ENCODE results near the gene TTC23. TPM values are rescaled to one million over a fixed set of nuclear protein-coding genes. Genes with fewer than 3 reads are reported as not detected.
A peak's percentile ranks its signal among the peaks of the same experiment; 100 is the strongest.

TTC23 gene
- total RNA-seq, 4 donors from 2014 or later: 12.1 to 27.7 (median 21.5) TPM

GRCh38 chr15:99172989-99173388, 76.4 kb downstream of the TTC23 start:
- H3K4me3 ChIP-seq: no peak overlapping the region
- peaks cover 0 to 71% (median 7%) of the 10 kb centered on the region in 3 donors for H3K36me3 ChIP-seq
- no peaks in the 10 kb centered on the region for H3K9me3 ChIP-seq
- intact Hi-C loops (cut with DNase I): no loop called here
- H3K27me3 ChIP-seq: no peaks in the 10 kb centered on the region
- no peak for DNase-seq
- 77 to 96% methylated on average over 3 of the region's 3 CpGs for WGBS, 2 donors
- peaks cover 0 to 28% (median 7%) of the 10 kb centered on the region in 3 donors for H3K4me1 ChIP-seq
- TF ChIP-seq POLR2A (IDR thresholded peaks at IDR 0.05): no peak
- no peak for TF ChIP-seq CTCF (IDR thresholded peaks at IDR 0.05)
- peak overlapping the region in 3 of 4 donors; percentile 87 to 90 (median 88) for H3K27ac ChIP-seq

DNA sequence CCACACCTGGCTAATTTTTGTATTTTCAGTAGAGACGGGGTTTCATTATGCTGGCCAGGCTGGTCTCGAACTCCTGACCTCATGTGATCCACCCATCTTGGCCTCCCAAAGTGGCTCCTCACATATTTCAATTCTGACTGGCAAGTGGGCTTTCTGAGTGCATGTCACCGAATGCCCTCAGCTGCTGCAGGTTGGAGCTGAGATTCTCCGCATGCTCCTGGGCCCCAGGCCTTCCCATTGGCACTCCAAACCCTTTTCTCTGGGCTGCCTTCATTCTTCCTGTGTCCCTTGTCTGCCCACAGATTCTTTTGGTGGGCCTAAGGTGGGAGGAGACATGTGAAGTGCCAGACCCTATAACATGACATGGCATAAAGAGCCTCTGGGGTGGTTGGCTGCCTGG, 77.2 kb downstream of the TTC23 start:
- Histone ChIP-seq H3K9me3 (no peaks in the 10 kb centered on the region), H3K27me3 (no peaks in the 10 kb centered on the region), H3K4me3 (no peak overlapping the region), H3K4me1 (peaks cover 0 to 19% (median 7%) of the 10 kb centered on the region in 3 donors), H3K27ac (peak overlapping the region in 3 of 4 donors; percentile 87 to 90 (median 88)), H3K36me3 (peaks cover 0 to 79% (median 7%) of the 10 kb centered on the region in 3 donors)
- intact Hi-C loops (cut with DNase I): no loop called here
- WGBS, 2 donors: 84 to 90% methylated on average over 4 of the region's 4 CpGs
- no peak for DNase-seq
- no peak for TF ChIP-seq POLR2A (IDR thresholded peaks at IDR 0.05)
- TF ChIP-seq CTCF (IDR thresholded peaks at IDR 0.05): no peak

DNA sequence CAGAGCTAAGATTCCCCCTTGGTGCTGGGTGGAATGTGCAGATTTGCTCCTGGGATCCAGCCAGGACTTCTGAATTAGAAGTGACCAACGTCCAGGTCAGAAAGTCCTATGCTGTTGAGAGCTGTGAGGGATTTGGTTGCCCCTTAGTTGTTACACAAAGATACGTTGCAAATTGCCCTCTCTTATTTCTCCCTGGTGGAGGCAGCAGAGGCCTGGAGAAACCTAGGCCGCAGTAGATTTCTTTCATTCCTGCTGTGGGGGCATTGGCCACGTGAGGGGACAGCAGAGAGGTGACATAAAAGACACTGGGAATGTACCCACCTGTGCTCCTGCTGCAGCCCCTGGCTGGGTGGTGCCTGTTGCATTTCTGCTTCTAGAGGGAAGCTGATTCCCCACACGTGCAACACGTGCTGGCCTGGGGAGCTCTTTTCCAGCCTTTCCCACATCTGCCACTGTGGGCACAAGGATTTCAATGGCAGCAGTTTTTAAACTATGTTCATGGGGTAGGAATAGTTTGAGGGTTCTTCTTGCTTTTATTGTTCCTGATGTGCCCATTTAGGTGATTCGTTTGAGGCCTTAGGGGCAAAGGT, 78.8 kb downstream of the TTC23 start:
- Histone ChIP-seq H3K27ac (peak overlapping the region; percentile 56 to 90 (median 88)), H3K9me3 (no peaks in the 10 kb centered on the region), H3K4me3 (no peak overlapping the region), H3K4me1 (peaks cover 0 to 19% (median 7%) of the 10 kb centered on the region in 3 donors), H3K36me3 (peaks cover 0 to 92% (median 7%) of the 10 kb centered on the region in 3 donors), H3K27me3 (no peaks in the 10 kb centered on the region)
- TF ChIP-seq CTCF (IDR thresholded peaks at IDR 0.05): peak in 1 of 6 experiments; percentile 6
- TF ChIP-seq POLR2A (IDR thresholded peaks at IDR 0.05): no peak
- 51 to 76% methylated on average over 3 to 7 of the region's 7 CpGs for WGBS, 2 donors
- DNase-seq: no peak
- intact Hi-C loops (cut with DNase I): no loop called here

DNA sequence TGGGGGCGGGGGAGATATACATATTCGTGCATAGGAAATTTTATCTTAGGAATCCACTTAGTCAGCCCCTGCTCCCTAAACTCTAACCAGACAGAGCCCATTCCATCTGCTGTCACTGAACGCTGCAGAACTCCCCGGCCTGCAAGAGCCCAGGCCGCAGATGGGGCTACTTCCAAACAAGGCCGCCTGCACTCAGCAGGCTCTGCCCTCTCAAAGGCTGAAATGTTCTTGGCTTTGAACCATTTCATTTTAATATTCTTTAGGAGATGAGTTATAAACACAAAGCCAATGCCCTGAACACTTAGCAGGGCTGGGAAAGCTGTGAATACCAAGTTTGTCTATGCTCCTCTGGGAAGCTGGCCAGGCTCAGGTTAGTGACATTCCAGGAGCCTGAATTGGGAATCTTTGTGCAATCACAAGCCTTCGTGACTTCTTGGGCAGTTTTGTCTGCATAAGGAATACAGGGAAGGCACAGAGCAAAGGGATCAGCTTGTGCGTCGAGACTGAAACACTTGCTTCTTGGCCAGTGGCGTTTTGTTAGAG, 79.5 kb downstream of the TTC23 start:
- Histone ChIP-seq H3K4me3 (no peak overlapping the region), H3K27me3 (no peaks in the 10 kb centered on the region), H3K36me3 (peaks cover 0 to 89% (median 7%) of the 10 kb centered on the region in 3 donors), H3K27ac (peak overlapping the region; percentile 73 to 92 (median 88)), H3K9me3 (no peaks in the 10 kb centered on the region), H3K4me1 (peaks cover 0 to 12% (median 7%) of the 10 kb centered on the region in 3 donors)
- intact Hi-C loops (cut with DNase I): no loop called here
- DNase-seq: no peak
- no peak for TF ChIP-seq POLR2A (IDR thresholded peaks at IDR 0.05)
- TF ChIP-seq CTCF (IDR thresholded peaks at IDR 0.05): no peak
- 73 to 79% methylated on average over 6 of the region's 10 CpGs for WGBS, 2 donors

Measured in esophagus squamous epithelium (tissue), 5 donors.